GM23338 (cell line): ENCODE results near the gene UGP2. TPM values are rescaled to one million over a fixed set of nuclear protein-coding genes. Genes with fewer than 3 reads are reported as not detected.

Experiments
- ATAC-seq: fragments of 200-7000 bp; cut with Tn5 transposase; 3 replicates; pipeline ENCODE4 v1.9.1; 2020
- DNase-seq: peaks from one replicate; pipeline ENCODE4 v3.0.0-alpha.2; 2015; ENCODE audit warnings: low spot score
- H2AFZ ChIP-seq: fragments of 200-600 bp; sonication (generic); 2 replicates; pipeline ENCODE4 v1.8.0; 2016; ENCODE audit warnings: antibody characterized with exemption, mild to moderate bottlenecking, moderate library complexity
- H3F3A ChIP-seq: fragments of 200-600 bp; sonication (generic); replicated peaks from 2 replicates; pipeline ENCODE4 v1.8.0; 2017; ENCODE audit warnings: antibody characterized with exemption, mixed run types, low read depth
- H3K27ac ChIP-seq: fragments of 200-600 bp; sonication (generic); 2 replicates; pipeline ENCODE4 v1.6.1; 2016; ENCODE audit warnings: low read depth
- H3K27me3 ChIP-seq: fragments of 200-600 bp; sonication (generic); 2 replicates; pipeline ENCODE4 v1.8.0; 2016; ENCODE audit warnings: mild to moderate bottlenecking, mixed run types, moderate library complexity; ENCODE audit not compliant: insufficient read depth
- H3K36me3 ChIP-seq: fragments of 200-600 bp; sonication (generic); 2 replicates; pipeline ENCODE4 v1.8.0; 2016; ENCODE audit warnings: mild to moderate bottlenecking; ENCODE audit not compliant: insufficient read depth
- H3K4me1 ChIP-seq: fragments of 200-600 bp; sonication (generic); 2 replicates; pipeline ENCODE4 v1.8.0; 2016; ENCODE audit warnings: mild to moderate bottlenecking, moderate library complexity; ENCODE audit not compliant: insufficient read depth
- H3K4me2 ChIP-seq: fragments of 200-600 bp; sonication (generic); 2 replicates; pipeline ENCODE4 v1.7.1; 2017; ENCODE audit warnings: mixed run types
- H3K4me3 ChIP-seq: fragments of 200-600 bp; sonication (generic); 2 replicates; pipeline ENCODE4 v1.6.1; 2016; ENCODE audit warnings: mixed run types
- H3K79me2 ChIP-seq: fragments of 200-600 bp; sonication (generic); replicated peaks from 2 replicates; pipeline ENCODE4 v1.8.0; 2017; ENCODE audit warnings: mild to moderate bottlenecking; ENCODE audit not compliant: insufficient read depth
- H3K9me2 ChIP-seq: fragments of 200-600 bp; sonication (generic); 2 replicates; pipeline ENCODE4 v1.8.0; 2017; ENCODE audit not compliant: insufficient read depth
- H4K20me1 ChIP-seq: fragments of 200-600 bp; sonication (generic); replicated peaks from 2 replicates; pipeline ENCODE4 v1.8.0; 2017; ENCODE audit warnings: mild to moderate bottlenecking; ENCODE audit not compliant: insufficient read depth
- H3K27ac Mint-ChIP-seq: 2 replicates; pipeline ENCODE4 v1.8.0; 2020; ENCODE audit warnings: inconsistent platforms, mild to moderate bottlenecking, moderate library complexity, mixed read lengths
- H3K27me3 Mint-ChIP-seq: 3 replicates; pipeline ENCODE4 v1.8.0; 2022; ENCODE audit warnings: low read depth, mild to moderate bottlenecking, moderate library complexity, mixed read lengths, inconsistent platforms; ENCODE audit not compliant: insufficient read depth, poor library complexity
- H3K36me3 Mint-ChIP-seq: 3 replicates; pipeline ENCODE4 v1.8.0; 2021; ENCODE audit warnings: low read depth, mild to moderate bottlenecking, inconsistent platforms, moderate library complexity, mixed read lengths
- H3K4me1 Mint-ChIP-seq: 3 replicates; pipeline ENCODE4 v1.8.0; 2020; ENCODE audit warnings: mild to moderate bottlenecking, inconsistent platforms, mixed read lengths
- H3K4me3 Mint-ChIP-seq: 3 replicates; pipeline ENCODE4 v1.8.0; 2021; ENCODE audit warnings: moderate library complexity, mild to moderate bottlenecking, inconsistent platforms, mixed read lengths
- H3K9me3 Mint-ChIP-seq: 3 replicates; pipeline ENCODE4 v1.8.0; 2020; ENCODE audit warnings: moderate library complexity, mild to moderate bottlenecking, inconsistent platforms, mixed read lengths
- CREB1 ChIP-seq: fragments of 250-450 bp; sonication (Bioruptor Pico); IDR thresholded peaks from 2 replicates; pipeline ENCODE4 v1.5.0; 2020; ENCODE audit warnings: low read depth, mild to moderate bottlenecking, moderate library complexity
- EZH2 ChIP-seq: fragments of 200-600 bp; sonication (generic); IDR thresholded peaks from one replicate; pipeline ENCODE4 v1.8.0; 2017; ENCODE audit warnings: antibody characterized with exemption, mild to moderate bottlenecking, low read depth; ENCODE audit not compliant: unreplicated experiment
- NANOG ChIP-seq: IDR thresholded peaks from 2 replicates; pipeline ENCODE4 v1.6.1; 2016; ENCODE audit warnings: antibody characterized with exemption, borderline replicate concordance
- POLR2AphosphoS5 ChIP-seq: IDR thresholded peaks from 2 replicates; pipeline ENCODE4 v1.6.1; 2016; ENCODE audit warnings: antibody characterized with exemption, low read depth
- STAT1 ChIP-seq: IDR thresholded peaks from one replicate; pipeline ENCODE4 v1.6.1; 2016; ENCODE audit warnings: antibody characterized with exemption; ENCODE audit not compliant: unreplicated experiment
- ZNF114 ChIP-seq: fragments of 250-450 bp; sonication (Bioruptor Pico); IDR thresholded peaks from 2 replicates; pipeline ENCODE4 v1.5.0; 2020; ENCODE audit warnings: mild to moderate bottlenecking, moderate library complexity
- ZNF331 ChIP-seq: fragments of 250-450 bp; sonication (Bioruptor Pico); IDR thresholded peaks from 2 replicates; pipeline ENCODE4 v1.5.0; 2020; ENCODE audit warnings: low read depth, mild to moderate bottlenecking, moderate library complexity
- polyA plus RNA-seq: library from polyadenylated mRNA; unstranded; fragments of >200 nt; fragmentation: Nextera tagmentation; extraction: Ambion mirVana; gene quantifications from 2 replicates; pipeline ENCODE4 v1.2.1, GENCODE V29; 2016
- total RNA-seq: library from RNA; depleted of rRNA; stranded (reverse); fragments of >200 nt; shearing (Covaris generic); gene quantifications from 2 replicates; pipeline ENCODE4 v1.2.3, GENCODE V29; 2014
- TF ChIP-seq, protein P1 (sequence below): fragments of 250-450 bp; sonication (Bioruptor Pico); IDR thresholded peaks from 2 replicates; pipeline ENCODE4 v1.5.0; 2020; ENCODE audit warnings: mild to moderate bottlenecking, moderate library complexity
- TF ChIP-seq, protein P2 (sequence below), 2 experiments: fragments of 200-600 bp in 1 of 2; sonication (generic) in 1 of 2; conservative IDR thresholded peaks; 2 replicates each; pipeline versions ENCODE4 v1.5.1 to v1.6.1; 2016 to 2017; ENCODE audit warnings: antibody characterized with exemption in 2 of 2, low read depth in 2 of 2, mild to moderate bottlenecking in 2 of 2, moderate library complexity in 1 of 2
- TF ChIP-seq, protein P3 (sequence below): IDR thresholded peaks from one replicate; pipeline ENCODE4 v1.6.1; 2018; ENCODE audit warnings: antibody characterized with exemption; ENCODE audit not compliant: unreplicated experiment

Gene UGP2
- total and polyA plus RNA-seq, 2 experiments from 2014 or later, result 744 to 943 TPM

DNA sequence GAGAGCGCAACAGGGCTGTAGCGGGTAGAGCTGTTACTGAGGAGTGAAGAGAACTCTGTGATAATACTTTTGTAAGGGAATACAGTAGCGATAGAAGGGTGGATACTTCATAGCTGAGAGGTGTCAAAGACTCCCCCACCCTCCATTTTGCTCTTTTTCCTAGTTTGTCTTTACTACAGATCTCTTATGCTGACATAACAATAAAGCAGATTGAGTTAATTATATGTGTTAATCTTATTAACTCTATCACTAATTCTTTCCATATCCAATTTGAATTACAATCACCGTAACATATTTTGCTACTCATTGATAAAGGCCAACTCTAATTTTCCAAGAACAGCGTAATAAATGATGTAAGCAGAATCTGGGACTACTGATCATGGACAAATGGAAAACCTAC lies 57.1 kb downstream of the UGP2 start (continued):
- TF ChIP-seq STAT1 (no peak), EZH2 (no peak), POLR2AphosphoS5 (no peak)
- TF ChIP-seq, protein P1, sequence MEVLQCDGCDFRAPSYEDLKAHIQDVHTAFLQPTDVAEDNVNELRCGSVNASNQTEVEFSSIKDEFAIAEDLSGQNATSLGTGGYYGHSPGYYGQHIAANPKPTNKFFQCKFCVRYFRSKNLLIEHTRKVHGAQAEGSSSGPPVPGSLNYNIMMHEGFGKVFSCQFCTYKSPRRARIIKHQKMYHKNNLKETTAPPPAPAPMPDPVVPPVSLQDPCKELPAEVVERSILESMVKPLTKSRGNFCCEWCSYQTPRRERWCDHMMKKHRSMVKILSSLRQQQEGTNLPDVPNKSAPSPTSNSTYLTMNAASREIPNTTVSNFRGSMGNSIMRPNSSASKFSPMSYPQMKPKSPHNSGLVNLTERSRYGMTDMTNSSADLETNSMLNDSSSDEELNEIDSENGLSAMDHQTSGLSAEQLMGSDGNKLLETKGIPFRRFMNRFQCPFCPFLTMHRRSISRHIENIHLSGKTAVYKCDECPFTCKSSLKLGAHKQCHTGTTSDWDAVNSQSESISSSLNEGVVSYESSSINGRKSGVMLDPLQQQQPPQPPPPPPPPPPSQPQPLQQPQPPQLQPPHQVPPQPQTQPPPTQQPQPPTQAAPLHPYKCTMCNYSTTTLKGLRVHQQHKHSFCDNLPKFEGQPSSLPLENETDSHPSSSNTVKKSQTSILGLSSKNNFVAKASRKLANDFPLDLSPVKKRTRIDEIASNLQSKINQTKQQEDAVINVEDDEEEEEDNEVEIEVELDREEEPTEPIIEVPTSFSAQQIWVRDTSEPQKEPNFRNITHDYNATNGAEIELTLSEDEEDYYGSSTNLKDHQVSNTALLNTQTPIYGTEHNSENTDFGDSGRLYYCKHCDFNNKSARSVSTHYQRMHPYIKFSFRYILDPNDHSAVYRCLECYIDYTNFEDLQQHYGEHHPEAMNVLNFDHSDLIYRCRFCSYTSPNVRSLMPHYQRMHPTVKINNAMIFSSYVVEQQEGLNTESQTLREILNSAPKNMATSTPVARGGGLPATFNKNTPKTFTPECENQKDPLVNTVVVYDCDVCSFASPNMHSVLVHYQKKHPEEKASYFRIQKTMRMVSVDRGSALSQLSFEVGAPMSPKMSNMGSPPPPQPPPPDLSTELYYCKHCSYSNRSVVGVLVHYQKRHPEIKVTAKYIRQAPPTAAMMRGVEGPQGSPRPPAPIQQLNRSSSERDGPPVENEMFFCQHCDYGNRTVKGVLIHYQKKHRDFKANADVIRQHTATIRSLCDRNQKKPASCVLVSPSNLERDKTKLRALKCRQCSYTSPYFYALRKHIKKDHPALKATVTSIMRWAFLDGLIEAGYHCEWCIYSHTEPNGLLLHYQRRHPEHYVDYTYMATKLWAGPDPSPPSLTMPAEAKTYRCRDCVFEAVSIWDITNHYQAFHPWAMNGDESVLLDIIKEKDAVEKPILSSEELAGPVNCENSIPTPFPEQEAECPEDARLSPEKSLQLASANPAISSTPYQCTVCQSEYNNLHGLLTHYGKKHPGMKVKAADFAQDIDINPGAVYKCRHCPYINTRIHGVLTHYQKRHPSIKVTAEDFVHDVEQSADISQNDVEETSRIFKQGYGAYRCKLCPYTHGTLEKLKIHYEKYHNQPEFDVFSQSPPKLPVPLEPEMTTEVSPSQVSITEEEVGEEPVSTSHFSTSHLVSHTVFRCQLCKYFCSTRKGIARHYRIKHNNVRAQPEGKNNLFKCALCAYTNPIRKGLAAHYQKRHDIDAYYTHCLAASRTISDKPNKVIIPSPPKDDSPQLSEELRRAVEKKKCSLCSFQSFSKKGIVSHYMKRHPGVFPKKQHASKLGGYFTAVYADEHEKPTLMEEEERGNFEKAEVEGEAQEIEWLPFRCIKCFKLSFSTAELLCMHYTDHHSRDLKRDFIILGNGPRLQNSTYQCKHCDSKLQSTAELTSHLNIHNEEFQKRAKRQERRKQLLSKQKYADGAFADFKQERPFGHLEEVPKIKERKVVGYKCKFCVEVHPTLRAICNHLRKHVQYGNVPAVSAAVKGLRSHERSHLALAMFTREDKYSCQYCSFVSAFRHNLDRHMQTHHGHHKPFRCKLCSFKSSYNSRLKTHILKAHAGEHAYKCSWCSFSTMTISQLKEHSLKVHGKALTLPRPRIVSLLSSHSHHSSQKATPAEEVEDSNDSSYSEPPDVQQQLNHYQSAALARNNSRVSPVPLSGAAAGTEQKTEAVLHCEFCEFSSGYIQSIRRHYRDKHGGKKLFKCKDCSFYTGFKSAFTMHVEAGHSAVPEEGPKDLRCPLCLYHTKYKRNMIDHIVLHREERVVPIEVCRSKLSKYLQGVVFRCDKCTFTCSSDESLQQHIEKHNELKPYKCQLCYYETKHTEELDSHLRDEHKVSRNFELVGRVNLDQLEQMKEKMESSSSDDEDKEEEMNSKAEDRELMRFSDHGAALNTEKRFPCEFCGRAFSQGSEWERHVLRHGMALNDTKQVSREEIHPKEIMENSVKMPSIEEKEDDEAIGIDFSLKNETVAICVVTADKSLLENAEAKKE (CRISPR knock-in tag), result no peak

DNA sequence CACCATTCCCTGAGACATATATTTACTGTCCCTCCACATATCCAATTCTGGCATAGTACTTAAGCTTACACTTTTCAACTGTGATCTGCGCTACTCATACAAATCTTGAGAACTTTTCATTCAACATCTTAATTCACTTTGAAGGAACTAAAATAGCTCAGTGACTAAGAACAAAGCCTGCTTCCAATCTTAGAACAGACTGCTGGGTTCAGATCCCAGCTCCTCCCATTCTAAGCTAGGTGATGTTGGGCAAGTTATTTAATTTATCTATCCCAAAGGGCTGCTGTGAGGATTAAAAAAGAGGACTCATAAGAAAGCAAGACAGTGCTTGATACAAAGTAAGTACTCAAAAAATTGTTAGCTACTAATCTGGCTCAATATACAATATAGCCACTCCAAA lies 57.9 kb downstream of the UGP2 start:
- H3K36me3 ChIP-seq, result no peaks in the 10 kb centered on the region
- H3K27ac Mint-ChIP-seq, result no peak overlapping the region
- TF ChIP-seq, protein P2, sequence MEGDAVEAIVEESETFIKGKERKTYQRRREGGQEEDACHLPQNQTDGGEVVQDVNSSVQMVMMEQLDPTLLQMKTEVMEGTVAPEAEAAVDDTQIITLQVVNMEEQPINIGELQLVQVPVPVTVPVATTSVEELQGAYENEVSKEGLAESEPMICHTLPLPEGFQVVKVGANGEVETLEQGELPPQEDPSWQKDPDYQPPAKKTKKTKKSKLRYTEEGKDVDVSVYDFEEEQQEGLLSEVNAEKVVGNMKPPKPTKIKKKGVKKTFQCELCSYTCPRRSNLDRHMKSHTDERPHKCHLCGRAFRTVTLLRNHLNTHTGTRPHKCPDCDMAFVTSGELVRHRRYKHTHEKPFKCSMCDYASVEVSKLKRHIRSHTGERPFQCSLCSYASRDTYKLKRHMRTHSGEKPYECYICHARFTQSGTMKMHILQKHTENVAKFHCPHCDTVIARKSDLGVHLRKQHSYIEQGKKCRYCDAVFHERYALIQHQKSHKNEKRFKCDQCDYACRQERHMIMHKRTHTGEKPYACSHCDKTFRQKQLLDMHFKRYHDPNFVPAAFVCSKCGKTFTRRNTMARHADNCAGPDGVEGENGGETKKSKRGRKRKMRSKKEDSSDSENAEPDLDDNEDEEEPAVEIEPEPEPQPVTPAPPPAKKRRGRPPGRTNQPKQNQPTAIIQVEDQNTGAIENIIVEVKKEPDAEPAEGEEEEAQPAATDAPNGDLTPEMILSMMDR (conservative IDR thresholded peaks at IDR 0.05; ENCODE audit: low read depth in 2 of 2), result no peak
- TF ChIP-seq NANOG (no peak), POLR2AphosphoS5 (no peak), STAT1 (no peak), CREB1 (CRISPR knock-in tag) (no peak), EZH2 (no peak), ZNF331 (no peak), ZNF114 (no peak)
- TF ChIP-seq, protein P3, sequence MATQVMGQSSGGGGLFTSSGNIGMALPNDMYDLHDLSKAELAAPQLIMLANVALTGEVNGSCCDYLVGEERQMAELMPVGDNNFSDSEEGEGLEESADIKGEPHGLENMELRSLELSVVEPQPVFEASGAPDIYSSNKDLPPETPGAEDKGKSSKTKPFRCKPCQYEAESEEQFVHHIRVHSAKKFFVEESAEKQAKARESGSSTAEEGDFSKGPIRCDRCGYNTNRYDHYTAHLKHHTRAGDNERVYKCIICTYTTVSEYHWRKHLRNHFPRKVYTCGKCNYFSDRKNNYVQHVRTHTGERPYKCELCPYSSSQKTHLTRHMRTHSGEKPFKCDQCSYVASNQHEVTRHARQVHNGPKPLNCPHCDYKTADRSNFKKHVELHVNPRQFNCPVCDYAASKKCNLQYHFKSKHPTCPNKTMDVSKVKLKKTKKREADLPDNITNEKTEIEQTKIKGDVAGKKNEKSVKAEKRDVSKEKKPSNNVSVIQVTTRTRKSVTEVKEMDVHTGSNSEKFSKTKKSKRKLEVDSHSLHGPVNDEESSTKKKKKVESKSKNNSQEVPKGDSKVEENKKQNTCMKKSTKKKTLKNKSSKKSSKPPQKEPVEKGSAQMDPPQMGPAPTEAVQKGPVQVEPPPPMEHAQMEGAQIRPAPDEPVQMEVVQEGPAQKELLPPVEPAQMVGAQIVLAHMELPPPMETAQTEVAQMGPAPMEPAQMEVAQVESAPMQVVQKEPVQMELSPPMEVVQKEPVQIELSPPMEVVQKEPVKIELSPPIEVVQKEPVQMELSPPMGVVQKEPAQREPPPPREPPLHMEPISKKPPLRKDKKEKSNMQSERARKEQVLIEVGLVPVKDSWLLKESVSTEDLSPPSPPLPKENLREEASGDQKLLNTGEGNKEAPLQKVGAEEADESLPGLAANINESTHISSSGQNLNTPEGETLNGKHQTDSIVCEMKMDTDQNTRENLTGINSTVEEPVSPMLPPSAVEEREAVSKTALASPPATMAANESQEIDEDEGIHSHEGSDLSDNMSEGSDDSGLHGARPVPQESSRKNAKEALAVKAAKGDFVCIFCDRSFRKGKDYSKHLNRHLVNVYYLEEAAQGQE, result no peak

More for the DNA sequence above, 57.9 kb downstream of the UGP2 start:
- Histone ChIP-seq H3K27ac (peak overlapping the region; percentile 6; the same call in 1 of the 2 replicates), H3K79me2 (no peaks in the 10 kb centered on the region), H3F3A (peaks cover 3% of the 10 kb centered on the region; the same call in 1 of the 2 replicates), H3K4me2 (no peak overlapping the region), H3K4me3 (no peak overlapping the region), H3K4me1 (no peaks in the 10 kb centered on the region), H3K27me3 (no peaks in the 10 kb centered on the region), H2AFZ (no peak overlapping the region), H3K9me2 (no peaks in the 10 kb centered on the region), H4K20me1 (no peaks in the 10 kb centered on the region)
- DNase-seq (no peak), ATAC-seq (no peak)
- no peaks in the 10 kb centered on the region for H3K4me1 Mint-ChIP-seq
- peaks cover 31% of the 10 kb centered on the region for H3K36me3 Mint-ChIP-seq
- no peak overlapping the region for H3K4me3 Mint-ChIP-seq
- peaks cover 19% of the 10 kb centered on the region; the same call in 2 of the 3 replicates for H3K9me3 Mint-ChIP-seq
- peaks cover 10% of the 10 kb centered on the region for H3K27me3 Mint-ChIP-seq
